Kidney glomerular epithelial cell (primary cell): ENCODE results near the gene HNRNPL.
"Not testable (repeated sequence)": the region's sequence is repeated elsewhere in the genome, so short reads cannot be mapped to it uniquely, and the experiment has no call there.

Experiments
- DNase-seq: peaks from one replicate; lab custom pipeline; 2025; lab: John Stamatoyannopoulos, UW

The HNRNPL gene

GRCh38 chr19:38849860-38850435 lies at the start of gene HNRNPL:
Gene HNRNPL (minus strand): TSS chr19:38849986. CDS start chr19:38849966, 20 bp downstream.
- DNase-seq = peak; percentile 100

DNA sequence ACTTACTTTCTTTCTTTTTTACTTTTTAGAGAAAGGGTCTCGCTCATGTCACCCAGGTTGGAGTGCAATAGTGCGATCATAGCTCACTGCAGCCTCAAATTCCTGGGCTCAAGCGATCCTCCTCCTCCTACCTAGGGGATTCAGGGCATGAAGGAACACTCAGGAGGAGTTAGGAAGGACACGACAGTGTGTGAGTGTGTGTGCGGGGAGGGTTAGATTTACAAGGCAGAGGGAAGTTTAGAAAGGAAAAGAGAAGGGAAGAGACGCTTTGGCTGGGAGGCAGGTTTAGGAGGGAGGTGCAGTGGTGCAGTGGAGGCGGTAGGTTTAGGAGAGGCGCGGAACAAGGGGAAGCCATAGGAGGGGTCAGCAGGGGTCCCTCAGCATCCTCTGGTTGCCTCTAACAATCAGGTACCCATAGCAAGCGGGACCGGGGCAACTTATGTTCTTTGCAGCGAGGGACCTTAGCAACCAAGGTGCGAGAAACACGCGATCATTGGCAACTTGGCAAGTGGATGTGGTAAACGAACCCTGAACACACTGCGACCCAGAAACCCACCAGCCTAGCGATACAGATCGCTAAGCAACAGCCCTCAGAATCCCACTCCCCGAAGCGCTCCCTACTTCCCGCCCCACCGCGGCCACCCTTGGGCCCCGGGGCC lies 49.1 kb upstream of the HNRNPL start:
- peak; percentile 11 for DNase-seq

- no peak for DNase-seq
These were observed 45.2 kb upstream of the HNRNPL start for GRCh38 chr19:38894968-38895367.

GRCh38 chr19:38893341-38893771 lies 43.6 kb upstream of the HNRNPL start:
- DNase-seq = no peak

DNA sequence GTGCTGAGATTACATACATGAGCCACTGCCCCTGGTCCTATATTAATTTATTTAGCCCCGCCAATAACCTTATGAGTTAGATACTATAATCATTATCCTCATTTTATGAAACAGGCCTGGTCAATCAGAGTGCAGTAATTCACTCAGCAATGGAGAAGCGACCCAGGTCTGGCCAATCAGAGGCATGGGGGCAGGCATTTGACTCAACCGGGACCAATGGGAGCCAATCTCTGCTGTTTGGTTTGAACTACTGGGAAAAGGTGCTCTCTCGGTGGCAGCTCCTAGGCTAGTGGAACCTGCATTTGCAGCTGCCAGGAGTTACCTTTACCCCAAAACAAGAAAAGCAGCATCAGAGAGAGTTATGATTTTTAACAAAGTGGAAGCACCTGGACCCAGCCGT lies 43.1 kb upstream of the HNRNPL start:
- no peak for DNase-seq

GRCh38 chr19:38891771-38892170 lies 42.0 kb upstream of the HNRNPL start:
- no peak for DNase-seq

DNA sequence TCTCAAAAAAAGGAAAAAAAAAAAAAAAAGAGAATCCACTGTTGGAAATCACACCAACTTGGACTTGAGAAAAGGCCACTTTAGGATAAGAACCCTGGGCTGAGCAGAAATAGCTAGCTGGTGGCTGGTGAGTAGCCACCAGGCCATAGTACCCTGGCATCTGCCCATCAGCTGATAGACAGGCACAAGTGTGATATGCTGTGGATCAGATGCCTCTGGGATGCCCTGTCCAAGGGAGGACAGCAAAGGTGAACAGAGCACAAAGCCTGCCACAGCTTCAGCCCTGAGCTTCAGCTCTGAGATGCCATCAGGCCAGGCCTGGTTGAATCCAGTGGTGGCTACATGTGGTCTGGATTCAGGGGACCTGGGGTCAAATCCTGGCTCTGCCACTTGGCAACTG lies 40.9 kb upstream of the HNRNPL start:
- DNase-seq = no peak

DNA sequence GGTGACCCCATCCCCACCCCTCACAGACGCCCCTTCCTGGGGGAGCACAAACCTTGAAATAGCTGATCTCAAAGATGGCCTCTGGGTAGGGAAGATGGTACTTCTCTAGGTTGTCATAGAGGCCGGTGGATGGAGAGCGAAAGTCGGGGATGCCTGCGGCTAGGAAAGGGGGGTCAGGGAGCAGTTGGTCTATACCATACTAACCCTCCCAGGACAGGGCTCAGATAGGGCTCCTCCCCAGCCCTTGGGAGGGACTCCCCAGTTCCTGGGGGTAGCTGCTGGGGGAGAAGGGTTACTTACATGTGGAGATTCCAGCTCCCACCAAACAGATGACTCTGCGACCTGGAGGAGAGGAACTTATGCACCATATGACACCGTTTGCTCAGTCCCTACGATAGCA lies 40.0 kb upstream of the HNRNPL start:
- no peak for DNase-seq

GRCh38 chr19:38888876-38889275 lies 39.1 kb upstream of the HNRNPL start:
- DNase-seq = no peak

- not testable (repeated sequence) for DNase-seq
These were observed 34.9 kb upstream of the HNRNPL start for GRCh38 chr19:38884691-38885090.

GRCh38 chr19:38883286-38883685 lies 33.5 kb upstream of the HNRNPL start:
- no peak for DNase-seq

DNA sequence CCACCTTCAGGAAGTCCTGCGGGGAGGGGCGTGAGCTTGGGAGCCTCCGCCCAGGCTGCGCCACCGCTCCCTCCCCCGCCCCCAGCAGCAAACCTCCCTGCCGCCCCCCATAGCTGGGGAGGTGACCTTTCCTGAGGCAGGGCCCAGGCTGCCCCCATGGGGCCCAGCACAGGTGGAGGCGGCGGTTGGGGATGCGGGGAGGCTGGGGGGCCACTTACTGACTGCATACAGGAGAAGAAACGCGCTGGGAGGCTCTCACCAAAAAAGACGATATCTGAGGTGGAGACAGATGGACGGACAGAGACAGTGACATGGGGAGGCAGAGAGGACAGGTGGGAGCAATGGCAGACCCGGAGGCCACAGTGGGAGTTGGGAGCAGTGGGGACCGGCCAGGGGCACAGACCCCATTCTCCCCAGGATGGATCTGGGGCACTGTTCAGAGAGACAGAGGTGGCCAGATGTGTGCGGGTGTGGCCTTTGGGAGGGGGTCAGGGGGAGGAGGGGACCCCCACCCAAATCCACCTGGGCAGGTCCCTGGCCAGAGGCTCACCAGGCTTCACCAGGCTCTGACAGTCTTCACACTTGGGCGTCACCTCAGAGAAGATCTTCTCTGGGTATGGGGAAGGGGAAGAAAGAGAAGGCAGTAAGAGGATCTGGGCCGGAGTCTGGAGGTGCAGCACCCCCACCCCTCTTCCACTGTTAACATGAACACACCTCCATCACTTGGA lies 31.3 kb upstream of the HNRNPL start:
- no peak for DNase-seq

DNA sequence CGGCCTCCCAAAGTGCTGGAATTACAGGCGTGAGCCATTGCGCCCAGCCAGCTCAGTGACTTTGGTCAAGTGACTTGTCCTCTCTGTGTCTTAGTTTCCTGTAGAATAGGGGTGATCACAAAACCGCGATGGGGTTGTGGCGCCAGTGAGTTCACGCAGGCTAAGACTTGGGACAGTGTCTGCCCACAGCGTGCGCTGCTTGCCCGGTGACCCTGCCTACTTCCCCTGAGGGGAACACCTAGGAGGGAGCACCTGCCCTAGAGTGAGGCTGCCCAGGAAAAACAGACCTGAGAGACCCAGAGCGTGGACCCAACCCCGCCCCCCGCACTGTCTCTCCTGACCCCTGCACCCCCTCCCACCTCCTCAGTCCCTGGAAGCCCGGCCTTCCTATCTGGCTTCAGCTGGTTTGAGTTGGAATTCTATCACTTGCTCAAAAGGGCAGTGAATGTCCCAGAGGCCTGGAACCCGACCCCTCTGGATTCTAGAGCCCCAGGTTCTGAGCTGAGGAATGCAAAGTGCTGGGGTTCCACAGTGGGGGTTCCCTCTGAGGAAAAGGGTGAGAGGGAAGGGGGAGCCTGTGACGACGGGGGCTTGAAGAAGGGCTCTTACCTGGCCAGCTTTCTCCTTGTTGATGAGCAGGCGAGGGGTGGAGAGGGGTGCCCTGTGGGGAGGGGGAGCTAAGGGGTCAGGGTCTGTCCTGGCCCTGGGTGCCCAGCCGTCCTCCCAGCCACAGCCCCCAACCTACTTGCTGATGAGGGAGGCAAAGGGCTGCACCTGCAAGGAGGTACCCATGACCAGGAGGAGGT lies 30.5 kb upstream of the HNRNPL start:
- no peak for DNase-seq

DNA sequence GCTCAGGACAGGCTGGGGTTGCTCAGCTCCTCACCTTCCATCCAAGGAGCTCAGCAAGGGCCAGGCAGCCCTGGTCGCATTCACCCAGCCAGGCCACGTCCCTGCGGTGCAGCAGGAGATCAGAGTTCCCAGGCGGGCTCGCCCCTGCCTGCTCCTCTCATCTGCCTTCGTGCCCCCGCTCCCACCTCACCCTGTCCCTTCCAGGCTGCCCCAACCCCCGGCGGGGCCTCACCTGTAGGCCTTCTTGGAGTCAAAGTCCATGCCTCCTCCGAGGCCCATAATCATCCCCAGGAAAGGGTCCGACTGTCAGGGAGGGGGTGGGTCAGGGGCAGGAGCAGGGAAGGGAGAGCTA lies 29.6 kb upstream of the HNRNPL start:
- no peak for DNase-seq

DNA sequence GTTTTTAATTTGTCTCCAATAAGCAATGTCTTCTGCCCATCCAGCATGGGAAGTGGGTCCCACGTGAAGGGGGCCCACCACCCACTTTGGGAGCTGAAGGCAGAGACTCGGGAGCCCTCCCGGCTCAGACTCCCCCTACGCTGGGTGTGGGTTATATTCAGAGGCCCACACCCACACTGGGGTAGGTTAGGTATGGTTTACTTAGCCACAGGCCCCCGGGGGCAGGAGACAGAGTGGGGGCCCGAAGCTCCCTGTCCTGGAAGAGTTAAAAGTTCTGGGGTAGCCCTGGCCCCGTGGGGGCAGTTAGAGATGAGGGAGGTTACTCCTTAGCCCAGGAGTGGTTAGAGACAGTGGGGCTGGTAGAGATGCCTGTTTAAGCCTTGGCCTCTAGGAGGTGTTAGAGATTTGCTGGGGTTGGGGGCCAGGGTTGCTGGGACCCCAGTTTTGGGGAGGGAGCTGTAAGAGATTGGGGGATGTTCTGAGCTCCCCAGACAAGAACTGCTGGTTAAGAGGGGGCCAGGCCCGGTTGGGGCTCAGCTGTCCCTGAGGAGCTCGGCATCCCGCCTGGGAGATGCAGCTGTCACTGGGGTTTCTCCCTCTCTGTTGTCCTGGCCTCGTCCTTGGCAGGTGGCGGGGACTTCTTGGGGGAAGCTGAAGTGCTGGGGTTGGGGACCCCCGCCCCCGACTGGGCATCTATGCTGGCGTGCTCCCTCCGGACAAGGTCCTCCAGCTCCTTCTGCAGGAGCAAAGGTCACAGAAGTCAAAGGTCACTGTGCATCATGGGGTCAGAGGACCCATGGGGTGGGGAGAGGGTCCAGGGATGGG lies 29.0 kb upstream of the HNRNPL start:
- DNase-seq = no peak

DNA sequence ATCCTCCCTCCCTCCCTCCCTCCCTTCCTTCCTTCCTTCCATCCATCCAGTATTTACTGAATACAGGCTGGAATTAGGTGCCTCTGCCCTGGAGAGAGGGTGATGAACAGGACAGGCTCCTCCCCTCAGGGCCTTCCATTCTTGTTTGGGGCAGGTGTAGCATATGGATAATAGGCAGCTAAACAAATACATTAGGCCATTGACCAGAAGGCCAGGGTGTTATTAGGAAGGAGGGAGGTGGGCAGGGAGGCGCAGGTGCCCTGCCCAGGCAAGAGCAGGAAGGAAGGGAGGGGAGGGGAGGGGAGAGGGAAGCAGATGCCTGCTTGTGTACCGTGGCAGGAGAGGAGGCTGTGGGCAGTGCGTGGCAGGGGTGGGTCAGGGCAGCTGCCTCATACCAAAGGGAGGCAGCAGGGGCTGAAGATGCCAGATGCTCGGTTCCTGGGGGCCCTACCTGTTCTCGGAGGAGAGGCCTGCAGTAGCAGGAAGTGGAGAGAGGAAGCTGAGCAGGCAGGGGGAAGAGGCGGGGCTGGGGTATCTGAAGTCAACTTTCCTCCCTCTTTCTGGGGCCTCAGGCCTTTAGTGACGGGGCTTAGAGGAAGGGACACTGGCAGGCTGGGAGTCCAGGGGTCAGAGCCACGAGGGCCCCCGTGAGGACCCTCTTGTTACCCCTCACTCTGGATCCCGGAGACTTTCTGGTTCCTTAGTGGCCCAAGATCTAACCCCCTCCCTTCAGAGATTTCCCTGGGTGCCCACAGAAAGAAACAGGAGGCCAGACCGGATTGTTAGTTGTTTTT lies 28.2 kb upstream of the HNRNPL start, which contains the start of gene RINL:
RINL (minus strand) TSS at position 495 of the 794 bp plus-strand sequence. CDS start 1,533 bp downstream, outside the sequence.
- no peak for DNase-seq

- DNase-seq = no peak
These were observed 26.0 kb upstream of the HNRNPL start for GRCh38 chr19:38875656-38876395.

- DNase-seq = not testable (repeated sequence)
These were observed 23.6 kb upstream of the HNRNPL start for GRCh38 chr19:38873400-38873799.

- no peak for DNase-seq
These were observed 20.8 kb upstream of the HNRNPL start for GRCh38 chr19:38870612-38871011.
